AG09319 (cell line): ENCODE results near the gene ZNF142.

ENCODE experiments used
- DNase-seq: peaks from one replicate; pipeline ENCODE4 v3.0.0-alpha.2; 2010; ENCODE audit warnings: low read depth; ENCODE audit errors: extremely low read depth
- CTCF ChIP-seq: IDR thresholded peaks from 2 replicates; pipeline ENCODE4 v1.5.1; 2011; ENCODE audit warnings: low read depth, mild to moderate bottlenecking, inconsistent platforms, low read length, moderate library complexity

ZNF142 gene

GRCh38 chr2:218638372-218638771, 21.1 kb downstream of the ZNF142 start:
- no peak for DNase-seq
- no peak for TF ChIP-seq CTCF

GRCh38 chr2:218635719-218636118, 23.7 kb downstream of the ZNF142 start:
- DNase-seq: no peak
- TF ChIP-seq CTCF: no peak

- DNase-seq: no peak
- TF ChIP-seq CTCF: no peak
Observed at GRCh38 chr2:218631837-218632236, 27.6 kb downstream of the ZNF142 start.

GRCh38 chr2:218627939-218628338, 31.5 kb downstream of the ZNF142 start:
- DNase-seq: no peak
- no peak for TF ChIP-seq CTCF

- no peak for TF ChIP-seq CTCF
- DNase-seq: no peak
Observed at GRCh38 chr2:218626369-218626768, 33.1 kb downstream of the ZNF142 start.

GRCh38 chr2:218623366-218623705, 36.1 kb downstream of the ZNF142 start:
- DNase-seq: no peak
- TF ChIP-seq CTCF: no peak

- no peak for TF ChIP-seq CTCF
- no peak for DNase-seq
Observed at GRCh38 chr2:218622606-218623365, 36.6 kb downstream of the ZNF142 start.
